HG02571 (cell line): ENCODE measurements around the gene PTPRE.
"Not testable (repeated sequence)": the region's sequence is repeated elsewhere in the genome, so short reads cannot be mapped to it uniquely, and the experiment has no call there.

Source experiments
- ATAC-seq: cut with Tn5 transposase; IDR thresholded peaks from one replicate; pipeline ENCODE4 v1.9.1; 2021; ENCODE audit warnings: mild to moderate bottlenecking, moderate library complexity; ENCODE audit not compliant: unreplicated experiment

Gene PTPRE

DNA sequence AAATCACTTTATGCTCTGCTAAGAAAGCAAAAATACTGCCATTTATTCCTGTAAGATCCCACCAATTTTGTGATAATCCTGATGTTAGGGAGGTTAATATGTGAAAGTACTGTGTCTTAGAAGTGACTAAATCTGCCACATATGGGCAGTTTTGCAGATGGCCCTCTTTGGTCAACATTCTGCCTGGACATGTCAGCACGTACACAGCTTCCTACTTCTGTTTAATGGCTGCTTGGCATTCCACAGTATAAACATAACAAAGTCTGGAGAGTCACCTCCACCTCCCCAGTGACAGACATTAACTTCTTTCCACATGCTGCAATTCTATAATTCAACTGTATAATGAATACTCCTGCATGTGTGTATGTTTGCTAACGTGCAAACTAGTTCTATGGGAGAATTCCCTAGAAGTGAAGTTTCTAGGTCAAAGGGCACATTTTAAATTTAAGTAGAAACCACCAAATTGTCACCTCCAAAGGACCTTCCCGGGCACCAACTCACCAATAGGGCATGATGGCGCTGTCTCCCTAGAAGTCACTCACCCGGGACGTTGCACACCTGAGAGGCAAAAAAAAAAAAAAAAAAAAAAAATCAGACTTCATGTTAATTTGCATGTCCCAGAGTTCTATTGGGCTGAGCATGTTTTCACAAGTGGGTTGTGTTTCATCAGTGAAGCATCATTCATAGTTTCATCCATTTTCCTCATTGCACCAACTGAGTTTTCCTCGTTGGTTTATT is 180.4 kb downstream of the PTPRE start:
- ATAC-seq: no peak

DNA sequence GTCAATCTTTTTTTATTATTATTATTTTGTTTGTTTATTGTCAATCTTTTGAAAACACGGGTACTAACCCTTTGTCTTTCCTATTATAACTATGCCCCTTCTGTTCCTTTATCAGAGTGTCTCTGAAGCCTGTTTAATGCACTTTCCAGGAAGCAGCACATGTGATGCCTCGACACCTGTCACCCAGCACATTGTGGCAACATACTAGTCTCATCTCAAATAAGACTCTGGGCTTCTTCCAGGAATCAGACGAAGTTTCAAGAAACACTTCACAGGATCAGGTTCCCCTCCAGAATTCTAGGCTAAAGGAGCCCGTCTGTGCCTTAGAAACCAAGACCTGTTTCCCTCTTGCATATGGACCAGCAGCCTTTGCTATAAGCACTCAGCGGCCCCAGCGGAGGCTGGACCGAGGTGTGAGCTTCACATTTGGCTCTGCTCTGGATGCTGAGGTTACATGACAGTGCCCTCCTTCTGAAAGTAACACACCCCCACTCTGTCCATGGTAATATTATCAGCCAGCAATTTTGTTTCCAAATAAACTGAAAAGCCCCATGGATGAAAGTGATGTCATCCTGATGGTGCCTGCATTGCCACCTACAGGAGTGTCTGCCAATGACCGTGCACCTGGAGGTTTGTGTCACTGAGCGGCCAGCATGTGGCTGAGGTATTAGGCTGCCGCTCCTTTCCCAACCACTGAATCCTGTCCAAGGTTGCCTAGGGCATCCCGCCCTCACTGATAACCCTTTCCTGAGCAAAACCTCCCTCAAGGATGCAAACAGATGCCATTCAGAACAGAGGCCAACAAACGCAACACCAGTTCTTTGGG is 181.2 kb downstream of the PTPRE start:
- ATAC-seq: no peak

DNA sequence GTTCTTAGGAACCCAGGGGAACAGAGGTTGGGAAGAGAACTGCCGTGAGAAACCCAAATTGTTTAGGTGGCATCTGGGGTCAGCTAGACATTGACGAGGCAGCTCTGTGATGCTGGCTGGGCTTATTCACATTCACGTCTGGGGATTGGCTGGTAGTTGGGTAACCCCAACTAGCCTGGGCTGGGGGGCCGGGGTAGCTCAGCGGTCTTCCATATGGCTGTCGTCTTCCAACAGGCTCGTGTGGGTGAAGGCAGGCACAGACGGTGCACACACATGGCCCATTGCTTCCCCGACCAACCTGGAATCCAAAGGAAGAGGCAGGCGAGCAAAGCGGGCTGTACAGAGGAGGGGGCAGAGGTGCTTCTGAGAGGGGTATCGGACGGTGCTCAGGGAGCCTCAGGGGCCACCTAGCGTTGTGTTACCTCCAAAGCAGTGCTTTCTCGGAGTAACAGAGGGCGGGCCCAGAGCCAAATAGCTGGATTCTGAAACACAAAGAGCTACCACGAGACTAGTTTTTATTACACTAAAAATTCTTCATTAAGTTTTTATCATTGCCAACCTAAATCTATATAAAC is 184.8 kb downstream of the PTPRE start:
- ATAC-seq: no peak

DNA sequence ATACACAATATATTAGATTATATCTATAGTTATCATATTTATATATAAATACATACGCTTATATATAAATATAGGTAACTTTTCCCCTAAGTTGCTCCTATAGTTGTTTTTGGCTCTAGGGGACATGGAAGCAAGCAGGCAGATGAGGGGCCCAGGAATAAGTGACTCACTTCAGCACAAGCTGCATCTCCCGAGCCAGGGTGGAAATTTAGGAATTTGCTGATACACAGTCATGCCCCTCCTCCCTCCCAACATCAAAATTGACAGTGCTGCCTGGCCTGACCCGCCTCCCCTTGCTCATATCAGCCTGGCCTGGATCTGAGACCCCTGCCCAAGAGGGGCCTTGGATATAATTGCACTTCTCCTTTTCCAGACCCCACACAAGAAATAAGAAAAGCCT is 185.6 kb downstream of the PTPRE start:
- ATAC-seq: no peak

DNA sequence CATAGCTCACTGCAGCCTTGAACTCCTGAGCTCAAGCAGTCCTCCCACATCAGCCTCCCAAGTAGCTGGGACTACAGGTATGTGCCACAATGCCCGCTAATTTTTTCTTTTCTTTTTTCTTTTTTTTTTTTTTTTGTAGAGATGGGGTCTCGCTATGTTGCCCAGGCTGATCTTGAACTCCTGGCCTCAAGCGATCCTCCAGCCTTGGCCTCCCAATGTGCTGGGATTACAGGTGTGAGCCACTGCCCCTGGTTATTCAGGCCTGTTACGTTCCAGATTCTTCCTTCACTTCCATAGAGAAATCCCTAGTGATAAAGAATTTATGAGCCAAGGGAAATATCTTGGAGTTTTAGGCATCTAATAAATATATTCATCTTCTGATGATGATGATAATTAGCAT is 187.7 kb downstream of the PTPRE start:
- not testable (repeated sequence) for ATAC-seq

DNA sequence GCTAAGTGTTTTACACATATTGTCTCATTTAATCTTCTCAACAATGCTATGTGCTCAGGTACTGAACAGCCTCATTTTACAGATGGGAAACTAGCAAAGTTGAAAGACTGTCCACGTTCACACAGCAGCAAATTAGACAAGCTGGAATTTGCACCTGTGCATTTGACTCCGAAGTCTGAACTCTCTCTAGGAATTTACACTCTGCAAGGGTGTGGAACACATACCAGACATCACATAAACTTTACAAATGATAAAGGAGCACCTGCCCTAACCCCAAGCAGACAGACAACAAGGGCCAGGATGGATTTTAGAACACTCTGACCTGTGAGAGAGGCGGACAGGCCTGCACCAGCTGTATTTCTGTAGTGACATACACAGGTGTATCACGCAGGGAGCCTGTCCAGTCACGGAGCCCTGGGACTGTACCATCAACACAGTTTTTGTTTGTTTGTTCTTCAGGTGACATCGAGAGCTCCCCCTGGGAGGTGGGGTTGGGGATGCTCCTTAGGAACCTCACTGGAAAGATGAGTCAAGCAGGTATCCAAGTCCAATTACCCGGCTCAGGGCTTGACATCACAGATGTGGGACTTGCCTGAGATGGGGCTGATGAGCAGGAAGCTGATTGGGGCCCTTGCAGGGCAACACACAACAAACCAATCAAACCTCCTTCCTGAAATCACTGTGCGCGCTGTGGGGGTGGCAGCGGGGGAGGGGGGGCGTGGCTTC is 188.3 kb downstream of the PTPRE start:
- no peak for ATAC-seq

DNA sequence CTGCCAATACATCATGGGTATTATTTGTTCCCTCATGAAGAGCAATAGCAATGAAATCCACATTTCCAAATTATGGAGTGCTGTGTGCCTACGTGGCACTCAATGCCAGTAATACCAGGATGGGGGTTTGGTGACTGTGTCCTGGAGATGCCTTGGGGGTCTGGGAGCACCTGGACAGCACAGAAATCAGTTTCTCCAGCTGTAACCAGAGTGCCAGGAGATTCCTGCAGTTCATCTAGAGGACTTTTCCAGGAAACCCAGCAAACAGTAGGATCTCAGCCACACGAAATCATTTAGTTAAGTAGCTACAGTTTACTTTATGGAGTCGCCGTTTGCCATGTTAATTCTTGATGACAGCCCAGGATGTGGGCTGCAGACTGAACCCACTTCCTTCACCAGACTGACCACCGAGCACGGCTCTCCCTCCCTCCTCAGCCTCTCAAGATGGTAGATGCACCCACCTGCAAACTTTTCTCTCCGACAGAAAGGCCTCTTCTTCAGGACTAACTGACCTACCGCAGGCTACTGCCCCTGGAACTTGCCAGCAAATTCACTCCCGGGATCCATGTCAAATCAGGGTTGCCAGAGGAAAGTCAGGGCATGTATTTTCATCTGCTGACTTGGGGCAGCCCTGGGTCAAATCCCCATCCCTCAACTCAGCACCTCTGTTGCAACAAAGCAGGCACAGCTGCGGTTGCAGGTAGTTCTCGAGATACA is 189.0 kb downstream of the PTPRE start:
- no peak for ATAC-seq

DNA sequence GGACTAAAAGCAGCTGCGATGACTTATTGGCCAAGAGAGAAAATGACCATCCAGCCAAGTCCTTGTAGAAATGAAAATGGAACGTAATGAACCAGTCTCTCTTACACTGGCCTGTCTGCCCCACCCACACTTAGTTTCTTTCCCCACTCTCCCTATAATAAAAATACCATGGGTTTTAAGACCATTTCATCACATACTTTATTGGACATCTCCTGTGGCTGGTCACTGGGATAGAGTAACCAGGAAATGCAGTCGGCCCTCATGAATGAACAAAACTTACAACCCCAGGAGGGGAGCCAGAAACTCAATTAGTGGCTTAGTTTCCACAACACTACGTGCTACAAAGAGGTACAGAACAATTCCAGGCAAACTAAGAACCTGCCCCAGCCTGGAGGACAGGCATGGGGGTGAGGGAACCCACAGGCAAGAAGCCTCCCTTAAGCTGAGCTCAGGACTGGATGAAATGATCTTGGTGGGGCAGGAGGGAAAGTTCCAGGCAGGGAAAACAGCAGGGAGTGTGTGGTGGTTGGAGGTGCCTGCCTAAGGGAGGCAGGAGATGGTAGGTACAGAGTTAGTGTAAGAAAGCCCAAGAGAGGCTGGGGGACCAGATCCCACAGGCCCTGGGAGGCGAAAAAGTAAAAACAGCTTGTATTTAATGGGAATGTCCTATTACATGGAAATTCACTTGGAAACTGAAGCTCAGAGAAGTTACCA is 189.7 kb downstream of the PTPRE start:
- ATAC-seq: no peak

DNA sequence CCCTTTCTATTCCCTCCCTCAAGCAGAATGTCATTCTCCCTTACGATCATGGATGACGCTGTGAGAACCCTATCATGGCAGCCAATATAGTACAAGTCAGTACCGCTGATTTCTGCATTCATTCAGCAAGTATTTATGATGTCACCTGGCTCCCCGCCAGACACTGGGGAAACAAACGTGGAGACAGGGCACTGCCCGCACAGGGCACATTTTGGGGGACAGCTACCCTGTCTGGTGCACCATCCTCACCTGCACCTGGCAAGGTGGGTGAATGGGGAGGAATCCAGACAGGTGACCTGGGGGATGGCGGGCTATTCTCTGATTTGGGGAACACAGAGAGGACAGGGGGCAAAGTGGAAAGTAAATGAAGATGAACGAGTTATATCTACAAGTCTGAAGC is 190.9 kb downstream of the PTPRE start:
- ATAC-seq: no peak

DNA sequence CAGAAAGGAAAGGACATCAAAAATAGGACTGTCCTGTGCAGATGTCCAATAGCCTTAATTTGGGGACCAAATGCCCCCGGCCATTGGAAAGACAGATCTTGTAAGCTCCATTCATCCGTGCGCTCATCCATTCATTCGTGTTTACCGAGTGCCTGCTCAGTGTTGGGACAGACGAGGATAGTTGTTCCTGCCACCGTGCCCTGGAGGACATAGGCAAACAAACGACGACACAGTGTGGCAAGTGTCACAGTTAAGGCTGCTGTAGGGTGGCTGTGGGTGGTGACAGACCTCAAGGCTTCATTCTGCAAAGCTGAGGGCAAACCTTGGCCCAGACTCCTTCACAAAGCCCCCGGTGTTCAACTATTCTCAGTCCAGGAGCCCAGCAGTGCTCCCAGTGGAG is 191.7 kb downstream of the PTPRE start:
- ATAC-seq: no peak

DNA sequence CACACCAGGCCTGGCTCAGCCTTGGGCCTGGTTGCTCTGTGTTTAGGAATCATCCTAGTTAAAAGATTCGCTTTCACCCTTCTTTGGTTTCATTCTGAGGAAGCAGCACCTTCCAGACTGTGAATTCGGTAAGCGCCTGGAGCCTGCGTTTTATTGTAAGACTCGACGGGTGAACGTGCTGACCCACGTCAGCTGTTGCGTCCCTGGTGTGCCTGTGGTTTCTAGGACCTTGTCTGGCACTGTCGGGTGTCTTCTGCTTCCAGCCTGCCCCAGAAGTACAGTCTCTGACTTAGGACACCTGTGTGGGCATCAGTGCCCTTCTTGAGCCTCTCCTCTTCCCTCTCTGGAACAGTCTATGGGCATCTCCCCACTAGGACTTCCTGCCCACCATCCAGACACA is 193.0 kb downstream of the PTPRE start:
- ATAC-seq: no peak

DNA sequence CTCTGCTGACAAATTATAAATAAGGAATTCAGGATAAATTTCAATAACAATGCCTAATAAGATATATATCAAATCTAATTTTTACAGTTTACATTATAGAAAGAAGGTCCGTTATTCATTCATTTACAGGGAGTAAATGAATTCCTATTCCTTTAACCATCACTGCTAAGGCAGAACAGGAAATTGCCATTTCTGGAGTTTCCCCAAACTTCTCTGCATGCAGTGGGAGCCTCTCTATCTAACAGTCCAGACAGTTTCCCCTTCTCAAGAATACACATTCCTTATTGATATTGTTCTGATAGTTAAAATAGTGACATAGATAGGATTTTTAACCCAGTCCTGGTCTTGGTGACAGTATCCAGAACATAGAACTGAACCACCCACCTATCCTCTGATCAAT is 195.0 kb downstream of the PTPRE start:
- no peak for ATAC-seq

DNA sequence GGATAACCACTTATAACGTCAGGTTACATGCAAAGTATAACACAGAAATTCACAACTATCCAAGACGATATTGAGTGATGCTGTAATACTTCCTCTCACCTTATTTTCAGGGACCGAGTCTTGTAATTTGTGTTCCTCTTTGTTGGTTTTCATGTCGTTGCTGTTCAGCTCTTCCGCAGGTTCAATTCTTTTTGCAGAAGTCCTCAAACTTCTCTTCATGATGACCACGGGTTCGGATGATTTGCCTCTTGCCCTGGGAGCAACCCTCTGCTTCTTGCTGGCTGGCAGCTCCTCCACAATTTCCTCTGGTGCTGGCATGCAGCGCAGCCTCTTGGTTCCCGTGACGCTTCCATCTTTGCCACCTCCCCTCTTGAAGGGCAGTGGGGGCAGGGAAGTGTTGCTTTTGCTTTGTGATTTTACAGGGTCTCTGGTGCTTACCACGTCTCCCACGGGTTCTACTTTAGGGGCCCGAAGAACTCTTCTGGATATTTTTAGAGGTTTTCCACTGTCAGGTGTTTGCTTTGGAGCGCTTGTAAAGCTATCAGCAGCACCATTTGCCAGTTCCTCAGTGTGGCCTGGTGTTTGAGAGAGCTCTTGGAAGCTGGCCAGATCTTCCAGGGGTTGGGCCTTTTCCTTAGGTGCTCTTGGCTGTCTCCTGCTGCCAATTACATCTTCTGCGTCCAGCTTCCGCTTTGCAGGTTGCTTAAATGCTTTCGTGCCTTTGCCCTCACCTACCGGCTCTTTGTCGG is 195.8 kb downstream of the PTPRE start:
- ATAC-seq: no peak

DNA sequence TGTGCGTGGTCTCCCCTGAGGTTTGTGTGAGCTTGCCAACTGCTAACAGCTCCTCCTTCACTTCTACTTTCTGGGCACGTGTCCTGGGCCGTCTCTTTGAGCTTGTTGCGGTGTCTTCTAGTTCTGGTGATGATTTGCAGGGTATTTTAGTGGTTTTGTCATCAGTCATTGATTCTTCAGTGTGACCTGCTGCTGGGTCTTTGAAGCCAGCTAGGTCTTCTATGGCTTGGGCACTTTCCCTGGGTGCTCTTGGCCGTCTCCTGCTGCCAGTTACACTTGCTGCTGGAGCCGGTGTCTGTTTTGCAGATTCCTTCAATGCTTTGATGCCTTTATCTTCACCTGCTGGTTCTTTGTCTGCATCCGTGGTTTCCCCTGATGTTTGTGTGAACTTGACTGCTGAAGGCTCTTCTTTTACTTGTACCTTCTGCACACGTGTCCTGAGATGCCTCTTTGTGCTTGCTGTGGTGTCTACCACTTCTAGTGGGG is 196.4 kb downstream of the PTPRE start:
- no peak for ATAC-seq

DNA sequence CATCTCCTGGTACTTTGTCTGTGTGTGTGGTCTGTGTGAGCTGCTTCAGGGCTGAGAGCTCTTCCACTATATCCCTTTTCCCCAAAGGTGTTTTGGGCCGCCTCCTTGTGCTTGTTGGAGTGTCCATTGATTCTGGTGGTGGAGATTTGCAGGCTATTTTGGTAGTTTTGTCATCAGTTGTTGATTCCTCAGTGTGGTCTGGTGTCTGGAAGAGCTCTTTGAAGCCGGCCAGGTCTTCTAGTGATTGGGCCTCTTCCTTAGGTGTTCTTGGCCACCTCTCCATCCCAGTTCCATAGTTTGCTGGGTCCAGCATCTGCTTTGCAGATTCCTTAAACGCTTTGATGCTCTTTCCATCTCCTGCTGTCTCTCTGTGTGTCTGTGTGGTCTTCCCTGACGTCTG is 198.5 kb downstream of the PTPRE start:
- no peak for ATAC-seq

DNA sequence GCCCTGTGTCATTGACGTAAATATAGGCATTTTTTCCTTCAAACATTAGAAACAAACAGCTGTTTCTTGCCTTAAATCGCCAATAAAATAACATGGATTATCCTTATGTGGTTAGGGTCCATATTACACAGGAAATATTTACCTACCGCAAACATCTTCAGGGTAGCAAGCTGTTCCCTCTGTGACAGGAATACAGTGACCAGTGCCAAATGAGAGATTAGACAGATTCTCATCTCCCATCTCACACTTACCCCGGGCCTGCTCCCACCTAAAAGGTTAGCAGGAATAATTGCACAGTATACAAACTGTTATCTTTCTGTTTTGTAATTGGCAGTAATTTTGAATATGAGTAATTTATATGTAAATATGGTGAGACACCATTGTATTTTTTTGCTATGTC is 202.8 kb downstream of the PTPRE start:
- no peak for ATAC-seq

DNA sequence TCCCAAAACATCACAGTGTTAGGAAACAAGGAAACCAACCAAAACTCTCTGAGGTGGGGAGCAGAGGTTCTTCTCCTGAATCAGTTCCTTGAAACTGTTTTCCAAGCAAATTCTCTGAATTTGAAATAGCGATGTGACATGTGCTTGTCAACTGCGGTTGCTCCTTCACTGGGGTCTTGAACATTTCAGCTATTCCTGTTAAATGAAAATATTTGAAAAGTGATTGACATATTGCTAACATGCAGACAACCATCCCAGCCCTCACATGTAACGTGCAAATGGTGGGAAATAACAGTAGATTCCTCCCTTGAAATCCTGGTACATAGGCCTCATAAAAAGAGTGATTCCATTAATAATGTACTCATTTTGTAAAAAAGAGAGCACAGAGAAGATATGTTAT is 203.4 kb downstream of the PTPRE start:
- no peak for ATAC-seq

DNA sequence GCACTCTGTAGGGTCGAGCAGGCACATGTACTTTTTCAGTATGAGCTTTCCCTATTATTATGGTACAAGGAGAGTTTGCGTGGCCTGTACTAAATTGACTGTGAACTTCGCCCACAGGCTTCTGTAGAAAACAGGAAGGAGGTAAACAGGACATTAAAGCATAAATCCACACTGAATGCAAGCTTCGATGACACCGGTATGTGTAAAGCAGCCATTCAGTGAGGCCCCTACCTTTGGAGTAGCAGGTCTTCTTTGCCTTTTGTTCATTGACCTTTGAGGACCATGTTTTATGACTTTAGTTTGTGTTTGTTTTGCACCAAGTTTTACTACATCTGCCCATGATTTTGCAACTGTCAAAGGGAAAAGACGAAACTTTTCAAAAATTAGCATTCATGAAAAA is 204.8 kb downstream of the PTPRE start:
- no peak for ATAC-seq

DNA sequence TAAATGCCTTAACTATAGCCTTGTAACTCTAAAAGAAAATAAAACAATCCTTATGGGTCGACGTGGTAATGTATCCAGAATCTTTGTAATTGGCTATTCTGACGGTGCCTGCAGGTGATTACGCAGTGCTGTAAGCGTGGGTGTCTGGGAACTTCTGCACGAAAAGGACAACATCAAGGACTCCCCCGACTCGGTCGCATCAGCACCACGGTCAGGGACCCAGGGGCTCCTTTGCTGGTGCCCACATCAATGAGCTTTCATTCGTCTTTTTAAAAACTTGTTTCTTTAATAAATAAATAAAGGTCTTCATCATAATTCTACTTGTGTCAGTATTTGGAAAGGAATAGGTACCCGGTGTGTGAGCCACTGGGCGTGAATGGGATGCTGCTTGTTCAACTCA is 206.1 kb downstream of the PTPRE start:
- no peak for ATAC-seq
